ENCODE data around the gene ESRRB.

The ESRRB gene

GRCh38 chr14:76467711-76468155 is 91.8 kb downstream of the ESRRB start:
- no peak overlapping the region for H3K27ac ChIP-seq

GRCh38 chr14:76472199-76472723 is 96.3 kb downstream of the ESRRB start:
- no peak overlapping the region for H3K27ac ChIP-seq
- no peak for TF ChIP-seq CTCF (conservative IDR thresholded peaks at IDR 0.05)

More at GRCh38 chr14:76467711-76468155, 91.8 kb downstream of the ESRRB start:
- no peak for TF ChIP-seq CTCF (conservative IDR thresholded peaks at IDR 0.05)

- no peak overlapping the region for H3K27ac ChIP-seq
- no peak for TF ChIP-seq CTCF (conservative IDR thresholded peaks at IDR 0.05)
Observed at GRCh38 chr14:76473481-76474263, 97.7 kb downstream of the ESRRB start.

GRCh38 chr14:76480426-76480825 is 104.5 kb downstream of the ESRRB start:
- TF ChIP-seq CTCF (conservative IDR thresholded peaks at IDR 0.05): no peak
- no peak overlapping the region for H3K27ac ChIP-seq

- TF ChIP-seq CTCF (conservative IDR thresholded peaks at IDR 0.05): no peak
- H3K27ac ChIP-seq: no peak overlapping the region
Observed at GRCh38 chr14:76484355-76484754, 108.4 kb downstream of the ESRRB start.

- no peak for TF ChIP-seq CTCF (conservative IDR thresholded peaks at IDR 0.05)
- no peak overlapping the region for H3K27ac ChIP-seq
Observed at GRCh38 chr14:76486251-76486743, 110.4 kb downstream of the ESRRB start.

GRCh38 chr14:76488551-76488950 is 112.6 kb downstream of the ESRRB start:
- TF ChIP-seq CTCF (conservative IDR thresholded peaks at IDR 0.05): no peak
- H3K27ac ChIP-seq: no peak overlapping the region

All from VCaP (cell line).